ENCODE data around the gene STAG1.

Gene STAG1

GRCh38 chr3:136300444-136300843 is 451.7 kb downstream of the STAG1 start:
- no peak for DNase-seq

- DNase-seq, result no peak
Observed at GRCh38 chr3:136297826-136298225, 454.4 kb downstream of the STAG1 start.

- no peak for DNase-seq
Observed at GRCh38 chr3:136296960-136297359, 455.2 kb downstream of the STAG1 start.

GRCh38 chr3:136294176-136294575 is 458.0 kb downstream of the STAG1 start:
- DNase-seq, result no peak

GRCh38 chr3:136293279-136293678 is 458.9 kb downstream of the STAG1 start:
- DNase-seq, result no peak

GRCh38 chr3:136292500-136292899 is 459.7 kb downstream of the STAG1 start:
- DNase-seq, result no peak

- DNase-seq, result no peak
Observed at GRCh38 chr3:136291302-136291701, 460.9 kb downstream of the STAG1 start.

All from AML-193 (cell line).